Nephron progenitor cell (in vitro differentiated cells): Measurements from ENCODE around the gene VPS13D.

Source experiments
- DNase-seq: peaks from one replicate; pipeline ENCODE4 v3.0.0; 2021
- H3K27ac Mint-ChIP-seq: 2 replicates; pipeline ENCODE4 v1.8.0; 2021; ENCODE audit warnings: mild to moderate bottlenecking, moderate library complexity, mixed read lengths
- H3K27me3 Mint-ChIP-seq: 2 replicates; pipeline ENCODE4 v1.8.0; 2021; ENCODE audit warnings: mild to moderate bottlenecking, low read depth, mixed read lengths; ENCODE audit not compliant: poor library complexity
- H3K36me3 Mint-ChIP-seq: 2 replicates; pipeline ENCODE4 v1.8.0; 2021; ENCODE audit warnings: low read depth, mixed read lengths
- H3K4me1 Mint-ChIP-seq: 2 replicates; pipeline ENCODE4 v1.8.0; 2021; ENCODE audit warnings: mixed read lengths
- H3K4me3 Mint-ChIP-seq: 2 replicates; pipeline ENCODE4 v1.8.0; 2021; ENCODE audit warnings: mild to moderate bottlenecking, moderate library complexity, mixed read lengths
- H3K9me3 Mint-ChIP-seq: 2 replicates; pipeline ENCODE4 v1.8.0; 2021; ENCODE audit warnings: mild to moderate bottlenecking, moderate library complexity, mixed read lengths
- CTCF ChIP-seq: fragments of 200-600 bp; sonication (generic); IDR thresholded peaks from 2 replicates; pipeline ENCODE4 v1.5.0; 2021; ENCODE audit warnings: antibody characterized with exemption

VPS13D gene

GRCh38 chr1:12436345-12436658 is 206.5 kb downstream of the VPS13D start:
- Mint-ChIP-seq H3K36me3 (peaks cover 37% of the 10 kb centered on the region), H3K27me3 (peaks cover 3% of the 10 kb centered on the region), H3K4me1 (peaks cover 71% of the 10 kb centered on the region), H3K9me3 (peaks cover 18% of the 10 kb centered on the region), H3K4me3 (no peak overlapping the region), H3K27ac (no peak overlapping the region)
- no peak for TF ChIP-seq CTCF
- DNase-seq, result no peak

DNA sequence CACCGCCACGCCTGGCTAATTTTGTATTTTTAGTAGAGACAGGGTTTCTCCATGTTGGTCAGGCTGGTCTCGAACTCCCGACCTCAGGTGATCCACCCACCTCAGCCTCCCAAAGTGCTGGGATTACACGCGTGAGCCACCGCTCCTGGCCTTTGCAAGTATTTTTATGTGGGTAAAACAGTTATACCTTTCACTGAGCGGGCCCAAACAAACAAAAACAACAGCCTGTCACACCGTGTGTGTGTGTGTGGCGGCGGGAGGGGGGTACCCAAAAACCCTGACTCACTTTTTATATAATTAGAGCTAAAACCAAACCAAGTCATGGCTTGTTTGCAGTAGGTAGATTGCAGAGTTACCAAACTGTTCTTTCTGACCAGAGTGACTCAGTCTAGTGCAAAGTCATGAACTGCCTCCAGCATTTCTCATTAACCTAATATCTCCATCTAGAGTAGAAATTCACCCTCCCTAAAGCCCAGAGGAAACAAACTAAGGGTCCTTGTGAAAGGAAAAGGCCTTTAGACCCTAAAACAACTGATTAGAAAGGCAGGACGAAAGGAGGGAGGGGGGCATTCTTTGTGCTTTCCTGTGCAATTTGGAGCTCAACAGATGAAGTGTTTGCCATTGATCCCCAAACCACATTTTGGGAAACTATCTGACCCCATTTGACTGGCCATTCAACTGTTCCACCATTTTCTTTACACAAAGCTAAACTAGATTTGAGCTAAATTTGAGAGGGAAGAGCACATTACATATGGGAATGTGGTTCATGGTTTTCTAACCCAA is 207.2 kb downstream of the VPS13D start:
- TF ChIP-seq CTCF, result no peak
- H3K27me3 Mint-ChIP-seq, result peaks cover 3% of the 10 kb centered on the region
- no peak overlapping the region for H3K4me3 Mint-ChIP-seq
- no peak overlapping the region for H3K27ac Mint-ChIP-seq
- peaks cover 18% of the 10 kb centered on the region for H3K9me3 Mint-ChIP-seq
- peaks cover 64% of the 10 kb centered on the region for H3K4me1 Mint-ChIP-seq
- DNase-seq, result no peak
- H3K36me3 Mint-ChIP-seq, result peaks cover 37% of the 10 kb centered on the region

DNA sequence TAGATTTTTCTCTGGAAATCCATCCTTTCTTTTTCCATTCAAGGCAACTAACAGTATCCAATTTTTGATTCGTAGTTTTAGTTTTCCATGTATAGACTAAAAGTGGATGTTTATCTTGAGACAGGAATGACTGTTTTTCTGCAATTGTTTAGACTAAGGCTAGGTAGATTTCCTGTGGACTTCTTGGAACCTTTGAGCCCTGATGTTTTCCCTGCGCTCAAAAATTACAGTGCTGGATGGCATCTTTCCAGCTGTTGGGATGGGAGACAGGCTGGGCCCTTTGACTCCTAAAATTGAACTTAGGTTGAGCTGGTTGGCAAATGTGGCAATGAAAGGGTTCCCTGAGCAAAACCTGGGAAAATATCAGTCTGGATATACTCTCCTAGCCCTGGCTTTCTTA is 207.8 kb downstream of the VPS13D start:
- no peak for DNase-seq
- H3K27me3 Mint-ChIP-seq, result peaks cover 3% of the 10 kb centered on the region
- H3K27ac Mint-ChIP-seq, result no peak overlapping the region
- peaks cover 60% of the 10 kb centered on the region for H3K4me1 Mint-ChIP-seq
- TF ChIP-seq CTCF, result no peak
- peaks cover 38% of the 10 kb centered on the region for H3K36me3 Mint-ChIP-seq
- no peak overlapping the region for H3K4me3 Mint-ChIP-seq
- H3K9me3 Mint-ChIP-seq, result peaks cover 18% of the 10 kb centered on the region

DNA sequence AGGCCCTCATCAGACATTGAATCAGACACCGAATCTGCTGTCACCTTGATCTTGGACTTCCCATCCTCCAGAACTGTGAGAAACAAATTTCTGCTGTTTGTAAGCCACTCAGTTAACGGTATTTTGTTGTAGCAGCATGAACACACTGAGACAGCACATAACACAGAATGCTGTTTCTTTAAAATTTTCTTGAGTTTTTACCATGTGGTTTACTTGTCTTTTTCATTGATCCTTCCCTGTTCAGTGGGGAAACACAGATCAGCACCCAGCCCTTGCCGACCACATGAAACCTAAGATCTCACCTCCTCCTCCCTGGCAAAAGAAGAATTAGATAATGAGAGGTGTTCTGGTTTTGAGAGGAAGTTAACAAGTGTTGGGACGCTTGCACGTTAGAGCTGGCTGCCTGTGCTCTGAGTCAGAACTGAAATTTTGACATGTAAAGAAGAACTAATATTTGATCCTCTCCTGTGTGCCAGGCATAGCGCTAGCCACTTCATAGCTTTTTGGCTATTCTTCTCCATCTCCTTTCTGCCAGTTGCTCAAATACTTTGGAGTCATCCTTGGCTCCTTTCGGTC is 208.6 kb downstream of the VPS13D start:
- no peak for TF ChIP-seq CTCF
- Mint-ChIP-seq H3K9me3 (peaks cover 20% of the 10 kb centered on the region), H3K36me3 (peaks cover 47% of the 10 kb centered on the region), H3K4me3 (no peak overlapping the region), H3K27ac (peak overlapping the region; percentile 3), H3K27me3 (peaks cover 3% of the 10 kb centered on the region), H3K4me1 (peaks cover 52% of the 10 kb centered on the region)
- DNase-seq, result no peak

DNA sequence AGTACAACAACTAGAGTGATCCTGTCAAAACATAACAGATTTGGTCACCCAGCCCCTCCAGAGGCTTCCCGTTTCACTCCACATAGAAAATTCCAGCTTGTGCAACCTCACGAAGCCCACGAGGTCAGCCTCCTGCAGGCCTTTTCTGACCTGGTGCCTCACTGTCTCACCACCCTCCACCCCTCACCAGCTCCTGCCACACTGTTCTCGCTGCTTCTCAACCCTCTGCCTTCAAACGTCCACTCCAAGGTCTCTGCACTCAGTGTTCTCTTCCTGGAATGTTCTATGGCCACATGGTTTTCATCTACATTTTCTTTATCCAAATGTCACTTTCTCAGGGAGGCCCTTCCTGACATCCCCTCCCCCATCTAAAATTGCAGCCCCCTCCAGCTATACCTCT is 209.2 kb downstream of the VPS13D start:
- Mint-ChIP-seq H3K36me3 (peaks cover 53% of the 10 kb centered on the region), H3K4me1 (peaks cover 45% of the 10 kb centered on the region), H3K27ac (peak overlapping the region; percentile 3), H3K27me3 (peaks cover 3% of the 10 kb centered on the region), H3K9me3 (peaks cover 26% of the 10 kb centered on the region), H3K4me3 (no peak overlapping the region)
- TF ChIP-seq CTCF, result no peak
- no peak for DNase-seq
